NB4 (cell line): ENCODE results near the gene KCNJ4.

Source experiments
- DNase-seq: peaks from one replicate; pipeline ENCODE4 v3.0.0; 2010; ENCODE audit warnings: low read depth
- H3K4me3 ChIP-seq: one replicate; pipeline ENCODE4 v1.5.1; 2011; ENCODE audit warnings: mild to moderate bottlenecking, low read depth, low read length, moderate library complexity
- CTCF ChIP-seq: IDR thresholded peaks from one replicate; pipeline ENCODE4 v1.5.1; 2012; ENCODE audit warnings: low read depth, low read length
- MAX ChIP-seq: IDR thresholded peaks from 2 replicates; pipeline ENCODE4 v1.6.1; 2011; ENCODE audit warnings: low read depth, low read length
- MYC ChIP-seq: IDR thresholded peaks from 2 replicates; pipeline ENCODE4 v1.6.1; 2011; ENCODE audit warnings: low read depth, low read length
- POLR2A ChIP-seq: IDR thresholded peaks from 2 replicates; pipeline ENCODE4 v1.6.1; 2011; ENCODE audit warnings: mild to moderate bottlenecking; ENCODE audit not compliant: insufficient read length; ENCODE audit errors: extremely low read depth

The KCNJ4 gene

GRCh38 chr22:38446018-38446601, 8.9 kb downstream of the KCNJ4 start:
- DNase-seq, result no peak
- TF ChIP-seq POLR2A (no peak), MAX (no peak), CTCF (no peak), MYC (no peak)
- no peak overlapping the region for H3K4me3 ChIP-seq

- no peak for TF ChIP-seq CTCF
- TF ChIP-seq POLR2A, result no peak
- no peak for TF ChIP-seq MAX
- no peak for TF ChIP-seq MYC
- no peak for DNase-seq
- no peak overlapping the region for H3K4me3 ChIP-seq
Observed at GRCh38 chr22:38444783-38445182, 10.2 kb downstream of the KCNJ4 start.

- DNase-seq, result no peak
- TF ChIP-seq MAX (no peak), MYC (no peak), CTCF (no peak), POLR2A (no peak)
- H3K4me3 ChIP-seq, result no peak overlapping the region
Observed at GRCh38 chr22:38443628-38444521, 11.1 kb downstream of the KCNJ4 start.

- no peak for TF ChIP-seq CTCF
- no peak for TF ChIP-seq MYC
- no peak for TF ChIP-seq POLR2A
- TF ChIP-seq MAX, result no peak
- no peak overlapping the region for H3K4me3 ChIP-seq
- DNase-seq, result no peak
Observed at GRCh38 chr22:38442967-38443627, 11.9 kb downstream of the KCNJ4 start.

- no peak overlapping the region for H3K4me3 ChIP-seq
- DNase-seq, result no peak
- TF ChIP-seq MYC, result no peak
- TF ChIP-seq CTCF, result no peak
- TF ChIP-seq MAX, result no peak
- TF ChIP-seq POLR2A, result no peak
Observed at GRCh38 chr22:38441620-38442287, 13.2 kb downstream of the KCNJ4 start.
